H1 (cell line): ENCODE measurements around the gene TCF4. TPM values are rescaled to one million over a fixed set of nuclear protein-coding genes. Genes with fewer than 3 reads are reported as not detected.

Experiments used
- BRCA1 ChIP-seq: IDR thresholded peaks from 2 replicates; pipeline ENCODE4 v1.6.1; 2012; ENCODE audit warnings: low read depth, low read length, improper control_type of control experiment
- CBX5 ChIP-seq: fragments of 300-800, 300-1000 bp; sonication (generic); IDR thresholded peaks from 2 replicates; pipeline ENCODE4 v1.7.1; 2016; ENCODE audit warnings: antibody characterized with exemption, low read length, low read depth
- SP2 ChIP-seq: IDR thresholded peaks from 2 replicates; pipeline ENCODE4 v1.6.1; 2012; ENCODE audit warnings: mild to moderate bottlenecking, low read length, inconsistent platforms
- polyA plus RNA-seq, 7 experiments: library from polyadenylated mRNA; depleted of rRNA in 3 of 7; stranded (reverse) in 5 of 7; unstranded in 2 of 7; fragments of >200 nt in 5 of 7; fragments of 200-250 nt in 2 of 7; gene quantifications; 1 replicate in 5 of 7; 2 replicates in 1 of 7; 4 replicates in 1 of 7; pipeline versions ENCODE4 v1.2.1 to v1.2.3, GENCODE V29; 2011 to 2013; ENCODE audit warnings: missing spikeins in 2 of 7, mixed read lengths in 2 of 7
- total RNA-seq: library from RNA; stranded (reverse); fragmentation: NEBNext Ultra II Directional; extraction: Animal tissue kit (Norgen Biotek cat#: 25700); gene quantifications from 2 replicates; pipeline ENCODE4 v1.2.1, GENCODE V29; 2021
- TF ChIP-seq, protein P1 (sequence below): IDR thresholded peaks from 2 replicates; pipeline ENCODE4 v1.6.1; 2012; ENCODE audit warnings: low read length, inconsistent platforms

TCF4 gene
- total and polyA plus RNA-seq, 2 of the 8 experiments (the other 6 are each of a cell fraction or from before 2014, with no cell fraction given): 59.3 to 118 TPM

DNA sequence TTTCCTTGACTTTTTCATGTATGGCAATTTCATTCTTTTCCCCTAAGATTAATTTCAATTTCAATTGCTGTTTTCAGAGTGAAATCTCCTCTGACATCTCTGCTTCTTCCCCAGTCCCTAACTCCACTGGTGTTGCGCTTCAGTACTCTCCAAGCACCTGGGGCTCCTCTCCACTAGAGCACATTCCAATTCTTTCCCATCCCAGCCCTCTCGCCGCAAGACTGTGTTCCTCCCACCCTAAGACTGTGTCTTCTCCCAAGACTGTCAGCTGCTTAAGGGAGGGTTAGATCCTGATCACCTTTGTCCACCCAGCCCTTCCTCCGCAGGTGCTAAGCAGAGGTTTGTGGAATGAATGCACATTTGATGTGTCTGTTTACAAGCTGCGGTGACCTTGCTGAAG lies 373.0 kb downstream of the TCF4 start (continued):
- TF ChIP-seq, protein P1, sequence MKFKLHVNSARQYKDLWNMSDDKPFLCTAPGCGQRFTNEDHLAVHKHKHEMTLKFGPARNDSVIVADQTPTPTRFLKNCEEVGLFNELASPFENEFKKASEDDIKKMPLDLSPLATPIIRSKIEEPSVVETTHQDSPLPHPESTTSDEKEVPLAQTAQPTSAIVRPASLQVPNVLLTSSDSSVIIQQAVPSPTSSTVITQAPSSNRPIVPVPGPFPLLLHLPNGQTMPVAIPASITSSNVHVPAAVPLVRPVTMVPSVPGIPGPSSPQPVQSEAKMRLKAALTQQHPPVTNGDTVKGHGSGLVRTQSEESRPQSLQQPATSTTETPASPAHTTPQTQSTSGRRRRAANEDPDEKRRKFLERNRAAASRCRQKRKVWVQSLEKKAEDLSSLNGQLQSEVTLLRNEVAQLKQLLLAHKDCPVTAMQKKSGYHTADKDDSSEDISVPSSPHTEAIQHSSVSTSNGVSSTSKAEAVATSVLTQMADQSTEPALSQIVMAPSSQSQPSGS: no peak
- TF ChIP-seq CBX5 (no peak), BRCA1 (no peak), SP2 (no peak)
